ENCODE measurements around the gene HOXD1.

- TF ChIP-seq CTCF (IDR thresholded peaks at IDR 0.05) (no peak), POLR2AphosphoS5 (IDR thresholded peaks at IDR 0.05) (no peak)
These were observed 41.2 kb upstream of the HOXD1 start for GRCh38 chr2:176147210-176147799.

All from prostate gland (tissue), 2 donors.